ENCODE measurements around the gene ANKRD65.
A peak's percentile ranks its signal among the peaks of the same experiment; 100 is the strongest.

ANKRD65 gene

DNA sequence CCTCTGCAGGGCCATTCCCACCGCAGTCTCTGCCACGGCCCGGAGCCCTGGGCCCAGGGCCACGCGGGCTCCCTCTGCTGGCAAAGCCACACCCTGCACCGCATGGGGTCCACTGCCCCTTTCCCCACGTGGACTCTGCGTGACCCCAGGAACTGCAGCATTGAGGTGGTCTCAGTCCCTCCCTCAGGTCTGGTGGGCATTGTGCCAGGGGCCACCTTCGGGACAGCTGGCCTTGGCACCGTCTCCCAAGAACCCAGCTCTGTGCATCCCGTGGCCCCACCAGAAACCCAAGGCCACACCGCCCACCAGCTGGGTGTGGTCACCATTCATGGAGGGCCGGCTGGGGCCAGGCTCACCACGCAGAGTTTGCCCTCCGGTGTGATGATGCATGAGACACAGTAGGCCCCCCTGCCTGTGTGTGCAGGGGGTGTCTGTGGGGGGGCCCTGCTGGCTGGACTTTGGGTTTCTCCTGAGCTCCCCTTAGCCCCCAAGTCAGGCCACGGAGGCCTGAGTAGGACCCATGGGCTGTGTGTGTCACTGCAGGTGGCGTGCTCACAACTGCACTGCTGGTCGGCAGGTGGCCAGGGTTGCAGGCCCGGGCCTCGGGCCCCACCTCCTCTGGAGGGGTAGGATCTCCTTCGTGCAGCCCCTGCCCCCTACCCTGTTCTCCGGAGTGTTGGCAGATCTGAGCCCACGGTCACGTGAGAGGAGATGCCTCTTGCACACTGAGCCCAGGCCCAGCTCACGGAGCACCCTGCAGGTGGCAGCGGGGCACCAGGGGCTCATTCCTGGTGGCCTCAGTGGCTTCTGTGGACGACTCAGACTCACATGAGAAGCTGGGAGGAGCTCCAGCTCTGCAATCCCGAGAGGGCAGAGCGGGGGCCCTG lies 20.2 kb upstream of the ANKRD65 start:
- no peak overlapping the region for H3K27ac ChIP-seq
- no peak for TF ChIP-seq ZFX (IDR thresholded peaks at IDR 0.05)
- TF ChIP-seq, protein P1, sequence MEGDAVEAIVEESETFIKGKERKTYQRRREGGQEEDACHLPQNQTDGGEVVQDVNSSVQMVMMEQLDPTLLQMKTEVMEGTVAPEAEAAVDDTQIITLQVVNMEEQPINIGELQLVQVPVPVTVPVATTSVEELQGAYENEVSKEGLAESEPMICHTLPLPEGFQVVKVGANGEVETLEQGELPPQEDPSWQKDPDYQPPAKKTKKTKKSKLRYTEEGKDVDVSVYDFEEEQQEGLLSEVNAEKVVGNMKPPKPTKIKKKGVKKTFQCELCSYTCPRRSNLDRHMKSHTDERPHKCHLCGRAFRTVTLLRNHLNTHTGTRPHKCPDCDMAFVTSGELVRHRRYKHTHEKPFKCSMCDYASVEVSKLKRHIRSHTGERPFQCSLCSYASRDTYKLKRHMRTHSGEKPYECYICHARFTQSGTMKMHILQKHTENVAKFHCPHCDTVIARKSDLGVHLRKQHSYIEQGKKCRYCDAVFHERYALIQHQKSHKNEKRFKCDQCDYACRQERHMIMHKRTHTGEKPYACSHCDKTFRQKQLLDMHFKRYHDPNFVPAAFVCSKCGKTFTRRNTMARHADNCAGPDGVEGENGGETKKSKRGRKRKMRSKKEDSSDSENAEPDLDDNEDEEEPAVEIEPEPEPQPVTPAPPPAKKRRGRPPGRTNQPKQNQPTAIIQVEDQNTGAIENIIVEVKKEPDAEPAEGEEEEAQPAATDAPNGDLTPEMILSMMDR (conservative IDR thresholded peaks at IDR 0.05), result peak; percentile 96

DNA sequence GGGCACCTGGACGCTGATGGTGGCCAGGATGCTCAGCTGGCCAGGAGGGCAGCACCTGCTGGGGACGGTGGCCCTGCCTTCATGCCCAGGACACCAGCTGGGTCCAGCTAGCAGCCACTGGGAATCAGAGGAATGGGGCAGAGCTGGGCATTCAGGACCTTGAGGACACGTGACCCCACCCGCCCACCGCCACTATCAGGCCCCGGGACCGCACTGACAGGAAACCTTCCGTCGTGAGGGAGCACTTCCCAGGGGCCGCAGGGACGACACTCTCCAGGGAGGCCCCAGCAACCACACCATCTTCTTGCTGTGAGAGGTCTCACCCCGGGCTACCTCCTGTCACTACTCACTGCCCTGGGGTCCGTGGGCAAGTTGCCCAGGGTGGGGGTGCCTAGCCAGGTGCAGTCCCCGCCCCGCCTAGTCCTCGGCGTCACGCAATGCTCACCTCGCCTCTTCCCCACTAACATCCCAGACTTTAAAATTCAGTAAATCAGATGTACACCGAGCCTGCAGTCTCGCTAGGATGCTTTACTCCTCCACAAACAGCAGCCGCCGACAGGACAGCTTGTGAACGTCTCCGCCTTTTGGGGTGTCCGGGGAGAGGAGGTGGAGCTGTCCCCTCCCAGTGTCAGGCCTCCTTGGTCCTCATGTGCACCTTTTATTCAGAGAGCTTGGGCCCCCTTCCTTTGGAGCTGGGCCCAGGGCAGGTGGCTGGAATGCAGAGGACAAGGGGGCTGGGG lies 19.4 kb upstream of the ANKRD65 start:
- H3K27ac ChIP-seq, result no peak overlapping the region
- TF ChIP-seq, protein P1 (conservative IDR thresholded peaks at IDR 0.05), result no peak
- no peak for TF ChIP-seq ZFX (IDR thresholded peaks at IDR 0.05)

- no peak overlapping the region for H3K27ac ChIP-seq
- TF ChIP-seq, protein P1 (conservative IDR thresholded peaks at IDR 0.05), result no peak
- no peak for TF ChIP-seq ZFX (IDR thresholded peaks at IDR 0.05)
These were observed 18.6 kb upstream of the ANKRD65 start for GRCh38 chr1:1439546-1440261.

DNA sequence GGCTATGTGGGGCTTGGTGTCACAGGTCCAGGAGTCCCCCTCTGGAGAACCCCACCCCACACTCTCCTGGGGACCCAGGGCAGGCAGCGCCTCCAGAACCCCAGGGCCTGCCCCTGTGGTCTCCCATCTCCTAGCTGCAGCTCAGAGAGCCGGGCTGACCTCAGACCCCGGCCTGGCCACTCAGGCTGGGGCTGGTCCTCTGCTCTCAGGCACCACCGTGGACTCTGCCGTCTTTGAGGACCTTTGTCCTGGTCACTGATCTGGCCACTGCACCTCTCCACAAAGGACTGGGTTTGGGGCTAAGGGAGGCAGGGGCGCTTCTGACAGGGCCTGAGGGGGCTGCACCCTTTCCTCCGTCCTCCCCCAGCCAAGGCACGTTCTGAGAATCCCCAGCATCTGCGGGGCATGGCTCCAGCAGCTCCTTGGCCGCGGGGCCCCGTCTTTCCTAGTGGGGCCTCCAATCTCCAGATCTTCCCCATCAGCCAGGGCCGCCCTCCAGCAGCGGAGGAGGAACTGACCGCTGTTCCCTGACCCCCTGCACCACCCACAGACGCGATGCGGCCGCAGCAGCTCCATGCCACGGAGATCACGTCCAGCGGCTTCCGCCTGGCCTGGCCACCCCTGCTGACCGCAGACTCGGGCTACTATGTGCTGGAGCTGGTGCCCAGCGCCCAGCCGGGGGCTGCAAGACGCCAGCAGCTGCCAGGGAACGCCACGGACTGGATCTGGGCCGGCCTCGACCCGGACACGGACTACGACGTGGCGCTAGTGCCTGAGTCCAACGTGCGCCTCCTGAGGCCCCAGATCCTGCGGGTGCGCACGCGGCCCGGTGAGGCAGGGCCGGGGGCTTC lies 17.7 kb upstream of the ANKRD65 start:
- H3K27ac ChIP-seq, result no peak overlapping the region
- TF ChIP-seq, protein P1 (conservative IDR thresholded peaks at IDR 0.05), result no peak
- TF ChIP-seq ZFX (IDR thresholded peaks at IDR 0.05), result no peak

DNA sequence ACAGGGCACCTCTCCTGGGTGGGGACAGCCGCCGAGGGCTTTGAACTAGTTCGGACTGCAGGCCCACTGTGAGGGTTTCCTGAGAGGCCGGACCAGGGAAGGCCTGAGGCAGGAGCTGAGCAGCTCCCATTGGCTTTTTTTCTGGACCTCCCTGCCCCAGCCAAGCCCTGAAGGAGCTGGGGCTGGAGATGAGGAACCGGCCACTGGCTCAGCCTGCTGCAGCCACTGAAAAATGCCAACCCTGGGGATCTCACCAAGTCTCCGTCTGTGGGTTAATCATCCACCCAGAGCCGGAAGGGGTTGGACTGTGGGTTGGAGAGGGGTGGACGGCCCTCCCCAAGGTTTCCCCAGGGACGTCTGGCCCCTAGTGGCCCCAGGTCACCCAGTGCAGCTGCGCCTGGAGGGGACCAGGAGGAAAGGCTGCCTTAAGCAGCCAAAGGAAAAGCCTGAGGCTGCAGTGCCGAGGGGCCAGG lies 16.9 kb upstream of the ANKRD65 start:
- no peak overlapping the region for H3K27ac ChIP-seq
- no peak for TF ChIP-seq ZFX (IDR thresholded peaks at IDR 0.05)
- TF ChIP-seq, protein P1 (conservative IDR thresholded peaks at IDR 0.05), result no peak

DNA sequence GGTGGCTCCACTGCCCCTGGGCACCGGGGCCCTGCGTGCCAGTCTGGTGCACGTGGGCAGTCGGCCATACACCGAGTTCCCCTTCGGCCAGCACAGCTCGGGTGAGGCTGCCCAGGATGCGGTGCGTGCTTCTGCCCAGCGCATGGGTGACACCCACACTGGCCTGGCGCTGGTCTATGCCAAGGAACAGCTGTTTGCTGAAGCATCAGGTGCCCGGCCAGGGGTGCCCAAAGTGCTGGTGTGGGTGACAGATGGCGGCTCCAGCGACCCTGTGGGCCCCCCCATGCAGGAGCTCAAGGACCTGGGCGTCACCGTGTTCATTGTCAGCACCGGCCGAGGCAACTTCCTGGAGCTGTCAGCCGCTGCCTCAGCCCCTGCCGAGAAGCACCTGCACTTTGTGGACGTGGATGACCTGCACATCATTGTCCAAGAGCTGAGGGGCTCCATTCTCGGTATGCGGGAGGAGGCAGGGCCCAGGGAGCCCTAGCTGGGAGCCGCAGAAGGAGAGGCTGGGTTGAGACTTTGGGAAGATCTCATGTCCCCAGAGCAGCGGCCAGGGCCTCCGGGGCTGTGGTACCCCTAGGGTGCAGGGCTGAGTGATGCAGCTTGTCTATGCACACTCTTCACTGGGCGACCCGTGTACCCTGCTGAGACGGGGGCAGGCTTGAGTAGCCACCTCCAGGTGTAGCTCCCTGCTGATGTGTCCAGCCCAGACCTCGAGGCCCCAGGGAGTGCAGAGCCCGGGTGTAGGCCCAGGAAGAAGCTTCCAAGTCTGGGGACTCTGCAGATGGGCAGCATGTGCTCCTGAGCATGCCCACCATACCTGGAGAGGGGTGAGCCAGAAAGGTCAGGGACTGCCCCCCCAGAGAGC lies 16.2 kb upstream of the ANKRD65 start:
- TF ChIP-seq, protein P1 (conservative IDR thresholded peaks at IDR 0.05), result no peak
- TF ChIP-seq ZFX (IDR thresholded peaks at IDR 0.05), result no peak
- H3K27ac ChIP-seq, result peak overlapping the region; percentile 100
